IPS-NIHi7 (cell line): Measurements from ENCODE around the gene KRT4.

ENCODE experiments used
- DNase-seq: peaks from one replicate; pipeline ENCODE4 v3.0.0; 2012; ENCODE audit warnings: mixed read lengths; ENCODE audit errors: extremely low spot score

KRT4 gene

DNA sequence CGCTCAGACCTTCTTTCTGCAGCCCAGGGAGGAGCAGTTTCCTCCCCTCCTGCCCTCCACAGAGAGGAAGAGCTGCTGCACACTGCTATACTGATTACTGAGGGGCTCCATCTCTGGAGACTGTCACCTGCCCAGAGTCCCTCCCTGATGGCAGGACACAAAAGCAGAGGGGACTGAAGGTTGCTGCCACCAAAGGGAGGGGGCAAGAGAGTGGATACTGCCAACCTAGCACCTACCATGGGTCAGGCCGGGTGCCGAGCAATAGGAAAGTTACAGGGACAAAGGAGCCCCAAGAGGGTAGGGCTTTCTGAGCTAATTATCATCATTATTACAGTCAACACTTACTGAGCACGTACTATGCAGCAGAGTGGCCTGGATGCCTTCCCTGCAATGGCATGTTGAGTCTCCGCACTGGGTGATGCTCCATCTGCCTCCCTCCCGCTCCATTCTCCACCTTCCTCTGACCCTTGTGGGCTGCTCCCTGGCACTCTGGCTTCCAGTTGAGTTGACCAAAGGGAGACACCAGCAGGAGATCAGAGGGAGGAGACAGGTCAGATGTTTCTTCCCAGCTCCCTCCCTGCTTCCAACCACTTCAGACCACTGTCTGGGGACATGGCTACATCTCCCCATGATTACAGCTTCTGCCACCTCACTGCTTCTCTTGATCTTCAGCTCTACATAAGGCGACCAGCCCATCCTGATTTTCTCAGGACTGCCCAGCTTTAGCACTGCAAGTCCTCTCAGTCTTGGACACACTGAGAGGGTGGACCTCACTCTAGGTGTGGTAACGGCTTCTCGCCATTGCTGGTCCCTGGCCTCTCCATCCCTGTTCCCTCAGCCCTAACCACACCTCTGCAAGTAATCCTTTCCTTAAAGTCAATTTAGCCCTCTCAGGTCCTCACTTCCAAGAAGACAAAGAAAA lies 22.8 kb upstream of the KRT4 start:
- DNase-seq, result no peak

DNA sequence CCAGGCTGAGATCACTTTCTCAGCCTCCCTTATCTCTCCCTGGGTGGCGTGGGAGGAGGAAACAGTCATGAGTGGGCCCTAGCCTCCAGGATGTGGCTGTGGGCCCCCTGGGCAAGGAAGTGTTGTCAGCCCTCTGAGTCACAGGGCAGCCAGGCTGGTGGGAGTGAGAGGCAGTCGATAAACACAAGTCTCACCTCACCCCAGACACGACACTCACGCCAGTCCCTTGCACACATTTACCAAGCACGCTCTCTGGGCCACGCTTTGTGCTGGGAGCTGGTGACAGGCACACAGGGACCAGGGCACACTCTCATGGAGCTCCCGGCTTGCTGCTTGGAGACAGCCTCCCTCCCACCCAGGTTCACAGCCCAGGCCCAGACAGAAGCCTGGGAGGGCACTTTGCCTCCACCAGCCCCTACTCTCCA lies 22.1 kb upstream of the KRT4 start:
- no peak for DNase-seq

DNA sequence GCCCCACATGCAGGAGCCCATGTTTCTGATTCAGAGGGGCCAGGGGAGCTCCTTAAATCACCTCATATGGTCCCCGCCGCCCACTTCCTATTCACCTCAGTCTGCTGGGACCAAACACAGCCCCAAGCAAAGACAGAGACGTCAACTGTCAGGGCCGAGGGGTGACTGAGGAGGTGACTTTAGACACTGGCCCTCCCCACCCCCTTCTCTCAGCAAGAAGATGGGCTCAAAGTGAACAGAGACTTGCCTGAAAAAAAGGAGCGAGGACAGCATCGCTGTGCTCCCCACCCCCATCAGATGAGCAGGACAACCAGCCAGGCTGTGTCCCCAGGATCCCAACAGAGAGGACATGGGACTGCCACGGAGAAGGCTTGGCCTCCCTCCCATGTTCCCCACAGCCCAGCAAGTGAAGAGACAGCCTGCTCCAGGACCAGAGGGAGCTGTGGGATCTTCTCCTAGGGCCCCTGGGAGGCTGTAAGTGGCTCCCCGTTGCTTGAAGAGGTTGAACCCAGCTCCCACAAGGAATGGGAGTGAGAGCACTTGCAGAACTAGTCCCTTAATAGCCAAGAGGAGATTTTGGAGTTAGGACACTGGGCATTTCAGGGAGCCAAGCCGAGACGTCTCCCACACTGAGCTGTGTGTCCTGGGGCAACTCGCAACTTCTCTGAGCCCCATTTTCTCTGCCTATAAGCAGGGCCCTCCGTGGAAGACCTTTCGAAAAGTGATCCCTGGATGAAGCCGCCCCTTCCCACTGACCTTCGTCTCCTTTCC lies 21.5 kb upstream of the KRT4 start:
- no peak for DNase-seq

DNA sequence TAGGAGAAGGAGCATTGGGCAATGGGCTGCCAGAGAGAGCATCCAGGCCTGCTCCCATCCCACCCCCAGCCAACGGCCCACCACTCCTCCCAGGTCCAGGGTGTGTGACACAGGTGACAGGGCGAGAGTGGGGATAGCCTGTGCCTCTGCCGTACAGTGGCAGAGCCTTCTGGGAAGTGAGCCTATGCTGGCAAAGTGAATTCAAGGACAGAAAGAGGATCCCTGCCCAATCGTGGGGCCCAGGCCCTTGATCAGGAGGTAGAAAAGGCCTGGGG lies 20.7 kb upstream of the KRT4 start:
- DNase-seq, result no peak

DNA sequence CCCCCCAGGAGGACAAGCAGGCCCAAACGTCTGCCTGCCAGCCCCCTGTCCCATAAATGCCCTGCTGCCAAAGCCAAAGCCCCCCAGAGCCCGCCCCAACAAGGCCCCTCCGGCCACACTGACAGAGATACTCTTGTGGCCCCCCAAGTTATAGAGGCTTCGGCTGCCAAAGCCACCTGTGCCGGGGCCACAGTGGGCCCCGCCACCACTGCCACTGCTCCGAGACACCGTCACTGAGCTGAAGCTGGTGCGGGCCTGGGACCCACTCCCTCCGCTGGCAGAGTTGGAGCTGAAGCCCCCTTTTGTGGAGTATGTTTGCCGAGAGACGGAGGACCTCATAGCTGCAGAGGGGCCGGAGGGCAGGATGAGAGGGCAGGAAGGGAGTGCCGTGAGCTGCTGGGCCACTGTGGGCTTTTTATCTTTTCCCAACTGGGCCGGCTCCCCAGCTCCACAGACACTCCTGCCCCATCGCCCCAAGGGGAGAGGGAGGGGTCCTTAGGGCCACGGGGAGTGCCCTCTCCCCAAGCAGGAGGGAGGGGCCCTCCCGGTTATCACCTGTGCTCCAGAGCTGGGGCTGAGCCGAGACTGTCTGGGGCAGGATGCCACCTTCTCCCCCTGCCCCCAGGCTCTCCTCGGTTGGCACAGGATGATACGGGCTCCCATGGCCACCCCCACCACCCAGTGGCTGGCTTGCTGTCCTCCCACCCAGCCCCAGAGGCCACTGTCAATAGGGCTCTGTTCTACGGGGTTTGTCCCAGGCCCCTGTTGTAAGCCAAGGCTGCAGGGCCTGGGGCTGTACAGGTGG lies 20.2 kb upstream of the KRT4 start, which contains the start of gene KRT79:
TSS of gene KRT79 (minus strand) at position 390 of the 805 bp plus-strand sequence. CDS start at position 339, 51 bp downstream.
- DNase-seq, result no peak

DNA sequence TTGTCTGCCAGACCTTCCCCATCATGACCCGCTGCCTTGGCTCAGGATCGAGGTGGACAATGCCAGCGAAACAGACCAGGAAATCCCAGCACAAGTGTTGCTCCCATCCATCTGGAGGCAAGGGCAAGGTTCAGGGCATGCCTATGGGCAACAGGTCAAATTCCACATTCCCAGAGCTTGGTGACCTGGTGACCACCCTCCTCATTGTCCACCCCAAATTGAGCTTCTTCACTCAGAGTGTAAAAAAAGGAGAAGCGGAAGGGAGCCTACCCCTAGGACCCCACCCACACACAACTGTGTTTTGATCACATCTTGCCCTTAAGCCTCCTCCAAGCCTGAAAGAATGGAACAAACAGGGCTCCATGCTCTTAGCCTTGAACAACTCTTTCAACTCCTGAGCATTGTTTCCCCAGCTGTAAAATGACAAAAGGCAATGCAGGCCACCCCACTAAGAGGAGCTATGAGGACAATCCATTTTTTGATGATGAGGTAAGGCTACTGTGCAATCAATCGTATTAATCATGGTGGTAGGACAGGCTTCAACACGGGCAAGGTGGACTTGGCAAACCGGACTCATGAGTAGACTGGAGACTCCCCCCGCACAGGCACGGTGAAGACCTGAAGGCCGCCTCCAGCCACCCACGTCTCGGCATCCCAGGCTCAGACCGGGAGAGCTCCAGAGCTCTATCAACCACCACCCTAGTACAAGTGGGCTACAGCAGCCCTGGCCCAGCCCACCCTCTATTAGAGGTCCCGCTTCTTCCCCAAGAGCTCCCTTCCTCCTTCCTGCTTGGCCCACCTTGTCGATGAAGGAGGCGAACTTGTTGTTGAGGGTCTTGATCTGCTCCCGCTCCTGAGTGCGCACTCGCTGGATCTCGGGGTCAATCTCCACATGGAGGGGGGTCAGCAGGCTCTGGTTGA lies 19.3 kb upstream of the KRT4 start:
- DNase-seq, result no peak

DNA sequence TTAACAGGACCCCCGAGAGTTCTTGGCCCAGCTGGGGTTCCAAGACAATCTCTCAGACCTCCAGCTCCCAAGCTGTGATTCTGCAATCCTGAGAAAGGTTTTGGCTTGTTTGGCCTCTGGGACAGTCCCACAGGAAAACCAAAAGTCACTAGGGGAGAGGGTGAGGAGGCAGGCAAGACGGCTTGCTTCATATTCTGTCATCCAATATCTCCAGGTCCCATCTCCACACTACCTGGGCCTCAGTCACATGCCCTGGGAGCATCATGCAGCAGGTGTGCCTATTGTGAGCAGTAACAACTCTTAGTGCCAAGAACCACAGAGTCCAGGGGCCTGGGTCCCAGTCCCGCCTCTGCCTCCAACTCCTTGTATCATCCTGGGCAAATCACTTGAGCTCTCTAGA lies 18.5 kb upstream of the KRT4 start:
- DNase-seq, result no peak

DNA sequence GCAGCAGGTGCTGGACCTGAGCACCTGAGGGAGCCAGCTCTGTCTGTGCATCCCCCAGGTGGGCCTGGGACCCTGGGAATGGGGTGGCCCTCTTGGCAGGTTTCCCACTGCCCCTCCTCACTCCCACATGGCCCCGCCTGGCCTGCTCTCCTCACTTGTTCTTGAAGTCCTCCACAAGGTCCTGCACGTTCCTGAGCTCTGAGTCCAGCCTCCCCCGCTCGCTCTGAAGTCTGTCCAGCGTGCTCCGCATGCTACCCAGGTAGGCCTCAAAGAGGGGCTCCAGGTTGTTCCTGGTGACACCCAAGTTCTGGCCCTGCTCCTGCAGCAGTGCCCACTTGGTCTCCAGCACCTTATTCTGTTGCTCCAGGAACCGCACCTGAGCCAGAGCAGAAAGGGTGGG lies 17.3 kb upstream of the KRT4 start:
- DNase-seq, result no peak

DNA sequence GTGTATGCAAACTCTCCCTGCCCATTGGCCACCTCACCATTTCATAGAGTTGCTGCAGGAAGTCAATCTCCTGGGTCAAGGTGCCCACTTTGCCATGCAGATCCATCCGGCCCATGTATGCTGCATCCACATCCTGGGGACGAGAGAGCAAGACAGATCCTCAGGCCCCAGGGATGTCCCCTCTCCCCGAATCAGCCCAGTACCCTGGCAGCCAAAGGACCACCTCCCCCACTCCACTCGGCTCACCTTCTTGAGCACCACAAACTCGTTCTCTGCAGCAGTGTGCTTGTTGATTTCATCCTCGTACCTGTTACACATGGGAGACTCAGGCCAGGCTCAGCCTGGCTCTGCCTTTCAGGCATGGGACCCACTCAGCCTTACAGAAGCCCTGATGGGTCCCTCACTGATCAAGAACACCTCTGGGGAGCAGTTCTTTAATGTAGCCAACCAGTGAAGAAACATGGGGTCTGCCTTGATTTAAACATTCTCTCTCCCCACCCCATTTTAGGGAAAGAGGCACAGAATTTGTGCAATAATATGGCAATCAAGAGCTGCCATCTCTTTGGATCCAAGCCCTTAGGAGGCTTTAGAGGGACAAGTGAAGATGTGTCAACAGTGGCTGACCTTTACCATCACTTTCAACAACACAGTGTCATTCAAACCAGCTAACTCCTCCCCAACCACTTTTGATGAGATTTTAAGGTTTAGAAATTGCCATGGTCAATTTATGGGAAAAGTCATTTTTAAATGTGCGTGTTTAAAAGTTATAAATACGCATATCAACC lies 16.3 kb upstream of the KRT4 start:
- DNase-seq, result no peak

DNA sequence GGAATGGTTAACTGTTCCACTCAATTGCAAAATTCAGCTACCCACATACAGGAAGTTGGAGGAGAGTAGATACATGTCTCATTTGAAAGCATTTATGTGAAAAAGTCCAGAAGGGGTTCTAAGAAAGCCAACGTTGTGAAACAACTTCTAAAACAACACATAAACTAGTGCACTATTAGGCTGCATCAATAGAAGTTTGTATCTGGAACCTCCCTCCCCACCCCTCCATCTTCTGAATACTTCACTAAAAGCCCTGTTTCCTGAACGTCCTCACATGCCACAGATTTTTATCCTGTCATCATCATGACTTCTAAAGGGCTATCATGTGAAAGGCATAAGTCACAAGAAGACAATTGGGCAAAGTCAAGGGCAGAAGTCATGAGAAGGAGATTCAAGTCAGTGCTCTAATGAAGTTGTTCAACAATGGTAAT lies 14.7 kb upstream of the KRT4 start:
- no peak for DNase-seq

DNA sequence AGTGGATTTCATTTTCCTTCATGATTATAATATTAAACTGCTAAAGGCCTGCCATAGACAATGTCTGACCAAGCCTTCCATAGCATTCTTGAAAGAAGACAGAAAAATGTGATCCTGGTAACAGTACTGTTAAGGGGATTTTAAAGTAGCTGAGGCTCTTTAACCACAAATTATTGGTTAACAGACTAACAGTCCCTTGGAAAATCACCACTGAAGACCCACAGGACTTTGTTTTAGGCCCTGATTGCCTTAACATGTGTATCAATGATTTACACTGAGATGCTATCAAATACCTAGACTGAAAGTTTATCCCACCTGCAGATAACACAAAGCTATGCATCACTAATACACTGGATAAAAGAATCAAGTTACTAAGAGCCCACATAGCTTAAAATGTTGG lies 14.2 kb upstream of the KRT4 start:
- no peak for DNase-seq

DNA sequence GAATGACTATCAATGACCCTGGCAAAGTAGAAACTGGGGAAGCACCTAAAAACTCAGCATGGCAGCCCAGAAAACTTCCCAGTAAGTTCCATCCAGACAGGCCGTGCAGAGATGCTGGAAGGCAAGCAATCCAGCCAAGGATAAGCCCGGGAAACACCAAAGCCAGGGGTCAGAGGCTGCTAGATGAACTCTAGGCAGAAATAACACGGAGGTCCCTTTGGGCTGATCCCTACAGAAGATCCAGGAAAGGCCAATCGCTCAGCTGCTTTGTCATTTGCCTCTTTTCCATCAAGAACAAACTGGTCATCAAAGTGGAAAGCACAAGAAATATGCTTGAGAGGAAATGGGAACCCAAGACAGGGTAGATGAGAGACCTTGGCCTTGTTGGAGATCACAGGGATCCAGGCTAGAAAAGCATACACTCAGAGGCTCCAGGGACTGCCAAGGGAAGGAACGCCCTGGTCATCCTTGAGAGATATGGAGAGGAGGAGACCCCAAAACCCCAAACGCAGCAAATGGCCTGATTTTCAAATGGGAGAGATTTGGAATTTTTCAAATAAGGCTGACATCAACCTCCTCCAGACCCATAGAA lies 13.7 kb upstream of the KRT4 start:
- DNase-seq, result no peak

DNA sequence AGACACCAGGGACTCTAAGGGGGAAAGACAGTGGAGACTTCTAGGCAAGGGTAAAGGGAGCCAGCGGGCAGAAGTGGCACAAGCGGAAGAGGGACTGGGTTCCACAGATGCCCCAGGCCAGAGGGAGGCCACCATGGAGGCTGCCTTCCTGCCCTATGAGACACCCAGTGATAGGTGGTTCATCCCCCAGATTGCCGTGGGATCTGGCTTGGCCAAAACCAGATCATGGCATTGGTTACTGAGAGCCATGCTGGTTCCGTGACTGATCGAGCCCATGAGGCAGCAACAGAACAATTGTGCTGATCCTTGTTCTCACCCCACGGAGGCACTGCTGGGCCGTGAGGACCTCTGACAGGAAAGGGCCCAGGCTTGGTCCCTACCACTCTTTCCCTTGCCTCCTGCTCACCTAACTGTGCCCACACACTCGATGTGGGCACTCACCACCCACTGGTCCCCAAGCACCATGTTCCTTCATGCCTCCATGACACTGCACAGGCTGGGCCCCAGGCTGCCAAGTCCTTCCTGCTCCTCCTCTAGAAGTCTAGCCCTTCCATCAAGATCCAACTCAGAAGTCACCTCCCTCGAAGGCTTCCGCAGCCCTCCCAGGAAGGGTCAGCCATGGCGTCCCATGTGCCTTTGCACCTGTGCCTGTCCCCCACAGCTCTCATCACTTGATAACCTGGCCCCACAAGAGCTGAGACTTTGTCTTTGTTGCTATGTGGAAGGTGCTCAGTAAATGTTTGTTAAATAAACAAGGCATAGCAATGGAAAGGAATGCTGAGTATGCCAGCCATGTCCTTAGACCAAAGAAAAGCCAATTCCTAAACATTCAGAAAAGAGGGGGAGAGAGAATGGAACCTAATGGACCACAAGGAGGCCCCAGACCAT lies 12.9 kb upstream of the KRT4 start:
- no peak for DNase-seq

DNA sequence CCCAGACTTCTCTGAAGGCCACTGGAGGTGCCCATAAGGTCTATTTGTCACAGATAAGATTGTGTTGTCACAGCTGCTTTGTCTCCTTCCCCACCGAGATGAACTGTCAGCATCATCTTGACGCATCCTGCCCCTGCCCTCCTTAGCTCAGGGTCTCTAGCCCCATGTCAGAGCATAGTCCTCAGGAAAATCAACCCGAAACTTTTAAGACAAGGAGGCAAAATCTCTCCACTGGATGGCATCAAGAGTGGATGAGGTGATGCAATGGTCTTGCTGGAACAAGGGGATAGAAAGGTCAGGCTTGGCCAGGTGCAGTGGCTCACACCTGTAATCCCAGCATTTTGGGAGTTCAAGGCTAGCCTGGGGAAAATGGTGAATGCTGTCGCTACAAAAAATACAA lies 12.0 kb upstream of the KRT4 start:
- DNase-seq, result no peak

DNA sequence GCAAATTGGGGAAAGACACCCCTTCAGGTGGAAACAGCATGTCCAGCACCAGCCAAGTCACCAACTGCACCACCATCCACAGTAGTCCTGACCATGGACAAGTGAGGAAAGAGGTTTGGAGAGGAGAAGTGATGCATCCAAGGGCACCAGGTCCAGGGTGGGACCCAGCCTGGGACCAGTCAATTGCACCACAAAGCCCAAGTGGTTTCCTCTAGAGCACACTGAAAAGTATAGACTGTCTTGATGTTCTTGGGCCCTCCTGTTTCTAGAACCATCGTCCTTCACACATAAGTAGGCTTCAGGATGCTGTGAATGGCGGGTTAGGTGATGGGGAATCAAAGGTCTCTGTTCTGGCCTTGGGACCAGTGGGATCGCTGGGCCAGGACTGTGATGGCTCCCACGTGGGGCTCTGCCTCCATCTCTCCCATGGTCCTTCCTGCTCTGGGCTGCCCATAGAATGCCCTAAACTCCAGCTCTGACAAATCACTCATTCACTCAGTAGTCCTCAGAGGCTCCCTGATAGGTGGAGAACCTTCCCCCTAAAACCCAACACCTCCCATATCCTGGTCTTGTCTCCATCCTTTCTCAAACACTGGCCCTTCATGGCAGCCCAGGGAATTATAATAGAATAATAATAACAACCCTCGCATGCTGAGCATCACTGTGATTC lies 11.0 kb upstream of the KRT4 start:
- no peak for DNase-seq

DNA sequence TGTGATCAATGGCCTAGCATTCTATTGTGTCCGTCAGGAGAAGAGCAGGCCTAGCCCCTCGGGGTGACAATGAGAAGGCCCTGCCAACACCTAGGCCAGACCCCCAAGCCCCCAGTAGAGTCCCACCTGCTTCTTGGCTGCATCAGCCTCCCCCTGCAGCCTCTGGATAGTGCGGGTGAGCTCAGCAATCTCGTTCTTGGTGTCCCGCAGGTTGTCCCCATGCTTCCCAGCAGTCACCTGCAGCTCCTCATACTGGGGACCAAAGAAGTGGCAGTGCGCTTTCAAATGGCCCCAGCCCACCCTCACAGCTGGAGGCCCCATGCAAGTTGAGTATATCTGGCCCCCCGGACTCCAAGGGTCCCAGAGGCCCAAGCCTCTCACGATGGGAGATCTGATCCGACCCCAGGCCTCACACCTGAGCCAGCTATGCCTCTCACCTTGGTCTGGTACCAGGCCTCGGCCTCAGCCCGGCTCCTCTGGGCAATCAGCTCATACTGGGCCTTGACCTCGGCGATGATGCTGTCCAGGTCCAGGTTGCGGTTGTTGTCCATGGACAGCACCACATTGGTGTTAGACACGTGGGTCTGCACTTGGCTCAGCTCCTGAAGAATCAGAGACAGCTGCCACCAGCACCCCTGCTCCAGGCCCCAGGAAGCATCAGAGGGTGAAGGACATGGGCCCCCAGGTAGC lies 10.0 kb upstream of the KRT4 start:
- DNase-seq, result no peak

DNA sequence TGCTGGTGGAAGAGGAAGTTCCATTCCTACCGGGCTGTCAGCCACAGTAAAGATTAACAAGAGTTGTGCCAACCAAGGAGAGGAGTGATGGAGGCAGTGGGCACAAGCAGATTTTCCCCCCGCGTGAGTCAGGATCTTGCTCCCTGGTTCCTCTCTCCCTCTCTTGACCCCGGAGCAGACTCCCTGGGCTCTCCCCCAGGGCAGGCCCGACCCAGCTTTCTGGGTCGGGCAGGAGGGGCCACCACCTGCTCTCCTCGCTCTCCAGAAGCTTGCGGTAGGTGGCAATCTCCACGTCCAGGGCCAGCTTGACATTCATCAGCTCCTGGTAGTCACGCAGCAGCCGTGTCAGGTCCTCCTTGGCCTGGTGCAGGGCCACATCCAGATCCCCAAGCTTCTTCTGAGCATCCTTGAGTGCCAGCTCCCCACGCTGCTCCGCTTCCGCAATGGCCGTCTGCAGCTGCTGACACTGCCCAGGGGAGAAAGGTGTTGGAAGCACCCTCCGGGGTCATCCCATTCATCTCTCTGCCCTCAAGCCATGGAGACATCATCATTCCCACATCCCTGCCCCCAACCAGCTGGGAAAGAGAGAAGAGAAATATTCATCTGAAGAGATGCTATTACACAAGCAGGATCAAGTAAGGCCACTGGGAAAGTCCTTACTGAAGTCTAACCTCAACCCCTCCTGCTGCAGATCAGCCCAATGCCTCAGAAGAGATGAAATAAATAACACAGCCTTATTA lies 9.0 kb upstream of the KRT4 start:
- no peak for DNase-seq
